Measurements from ENCODE around the gene TRAF6.

The TRAF6 gene

GRCh38 chr11:36453678-36454077 lies 56.4 kb downstream of the TRAF6 start:
- H3K9me3 Mint-ChIP-seq, result no peaks in the 10 kb centered on the region
- peaks cover 8% of the 10 kb centered on the region for H3K36me3 Mint-ChIP-seq (ENCODE audit: low read depth)
- peaks cover 76% of the 10 kb centered on the region for H3K4me1 Mint-ChIP-seq
- no peak for TF ChIP-seq CTCF (IDR thresholded peaks at IDR 0.05; ENCODE audit: unreplicated experiment in 3 of 3)
- no peaks in the 10 kb centered on the region for H3K27me3 Mint-ChIP-seq (ENCODE audit: low read depth)
- H3K27ac Mint-ChIP-seq, result peak overlapping the region in 2 of 3 experiments; percentile 79
- H3K4me3 Mint-ChIP-seq, result peak overlapping the region in 1 of 3 experiments; percentile 13

- Mint-ChIP-seq H3K27me3 (ENCODE audit: low read depth) (no peaks in the 10 kb centered on the region), H3K4me1 (peaks cover 83% of the 10 kb centered on the region), H3K4me3 (no peak overlapping the region), H3K9me3 (no peaks in the 10 kb centered on the region), H3K36me3 (ENCODE audit: low read depth) (peaks cover 13% of the 10 kb centered on the region), H3K27ac (peak overlapping the region; percentile 71 to 79 (median 79))
- TF ChIP-seq CTCF (IDR thresholded peaks at IDR 0.05; ENCODE audit: unreplicated experiment in 3 of 3), result no peak
Observed at GRCh38 chr11:36452961-36453360, 57.1 kb downstream of the TRAF6 start.

- Mint-ChIP-seq H3K4me3 (no peak overlapping the region), H3K9me3 (no peaks in the 10 kb centered on the region), H3K27ac (peak overlapping the region; percentile 71 to 79 (median 79)), H3K4me1 (peaks cover 89% of the 10 kb centered on the region), H3K36me3 (ENCODE audit: low read depth) (peaks cover 13% of the 10 kb centered on the region), H3K27me3 (ENCODE audit: low read depth) (no peaks in the 10 kb centered on the region)
- TF ChIP-seq CTCF (IDR thresholded peaks at IDR 0.05; ENCODE audit: unreplicated experiment in 3 of 3), result no peak
Observed at GRCh38 chr11:36452236-36452940, 57.7 kb downstream of the TRAF6 start.

DNA sequence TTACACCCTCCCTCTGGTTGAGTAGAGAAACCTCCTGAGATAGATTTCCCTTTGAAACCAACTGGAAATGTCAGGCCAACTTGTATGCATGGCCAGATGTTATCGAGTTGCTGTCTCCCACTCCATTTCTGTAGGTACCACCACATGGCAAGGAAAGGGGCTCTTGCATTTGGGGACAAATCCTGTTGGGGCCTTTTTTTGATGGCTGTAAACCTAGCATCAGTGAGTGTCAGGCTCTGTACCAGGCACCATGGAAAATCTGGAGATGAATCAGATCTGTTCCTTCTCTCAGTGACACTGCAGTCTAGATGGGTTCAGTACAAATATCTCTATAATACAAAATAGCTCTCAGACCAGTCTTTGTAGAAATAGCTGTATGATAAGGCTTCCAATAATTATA lies 58.4 kb downstream of the TRAF6 start:
- peaks cover 16% of the 10 kb centered on the region for H3K36me3 Mint-ChIP-seq (ENCODE audit: low read depth)
- no peaks in the 10 kb centered on the region for H3K27me3 Mint-ChIP-seq (ENCODE audit: low read depth)
- no peaks in the 10 kb centered on the region for H3K9me3 Mint-ChIP-seq
- H3K4me3 Mint-ChIP-seq, result no peak overlapping the region
- TF ChIP-seq CTCF (IDR thresholded peaks at IDR 0.05; ENCODE audit: unreplicated experiment in 3 of 3), result no peak
- H3K4me1 Mint-ChIP-seq, result peaks cover 86% of the 10 kb centered on the region
- peak overlapping the region in 2 of 3 experiments; percentile 79 for H3K27ac Mint-ChIP-seq

- Mint-ChIP-seq H3K9me3 (no peaks in the 10 kb centered on the region), H3K4me3 (no peak overlapping the region), H3K27me3 (ENCODE audit: low read depth) (no peaks in the 10 kb centered on the region), H3K27ac (peak overlapping the region in 1 of 3 experiments; percentile 51), H3K36me3 (ENCODE audit: low read depth) (peaks cover 16% of the 10 kb centered on the region), H3K4me1 (peaks cover 80% of the 10 kb centered on the region)
- no peak for TF ChIP-seq CTCF (IDR thresholded peaks at IDR 0.05; ENCODE audit: unreplicated experiment in 3 of 3)
Observed at GRCh38 chr11:36451045-36451444, 59.0 kb downstream of the TRAF6 start.

DNA sequence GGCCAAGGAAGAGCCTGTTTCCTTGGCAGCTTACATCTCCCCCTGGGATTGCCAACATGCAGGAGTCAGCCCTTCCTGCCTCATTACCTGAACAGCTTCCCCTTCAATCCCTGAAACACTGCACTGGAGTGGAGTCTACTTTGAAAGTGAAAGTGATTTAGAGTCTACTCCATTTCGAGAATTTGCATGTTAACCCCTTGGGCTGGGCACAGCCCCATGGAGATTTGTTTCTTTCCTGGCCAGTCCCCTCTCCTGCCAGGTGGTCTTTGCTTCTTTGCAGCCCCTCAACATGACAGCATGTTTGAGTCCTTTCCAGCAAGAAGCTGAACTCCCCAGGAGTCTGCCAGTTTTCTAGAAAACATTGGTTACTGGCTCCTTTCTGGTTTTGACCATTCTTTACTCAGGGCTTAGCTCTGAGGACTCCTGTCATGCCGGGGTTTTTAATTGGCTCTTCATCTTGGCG lies 59.9 kb downstream of the TRAF6 start:
- no peaks in the 10 kb centered on the region for H3K27me3 Mint-ChIP-seq (ENCODE audit: low read depth)
- TF ChIP-seq CTCF (IDR thresholded peaks at IDR 0.05; ENCODE audit: unreplicated experiment in 3 of 3), result no peak
- peaks cover 16% of the 10 kb centered on the region for H3K36me3 Mint-ChIP-seq (ENCODE audit: low read depth)
- peaks cover 71% of the 10 kb centered on the region for H3K4me1 Mint-ChIP-seq
- peak overlapping the region in 1 of 3 experiments; percentile 51 for H3K27ac Mint-ChIP-seq
- H3K9me3 Mint-ChIP-seq, result no peaks in the 10 kb centered on the region
- H3K4me3 Mint-ChIP-seq, result no peak overlapping the region

Measured in nephron (organoid).